ENCODE measurements around the gene IL1F10.

Gene IL1F10

GRCh38 chr2:113058998-113059960 lies 8.5 kb upstream of the IL1F10 start, which contains the start of gene IL36RN:
TSS of gene IL36RN (plus strand) at chr2:113059198. CDS start at chr2:113059439, 241 bp downstream.
- Mint-ChIP-seq H3K4me3 (no peak within 1 kb of the TSS), H3K36me3 (ENCODE audit: low read depth) (no peaks in the 10 kb centered on the region), H3K27me3 (ENCODE audit: low read depth, poor library complexity) (peaks cover 33% of the 10 kb centered on the region)

GRCh38 chr2:113060396-113060795 lies 7.4 kb upstream of the IL1F10 start:
- no peak overlapping the region for H3K27ac Mint-ChIP-seq
- TF ChIP-seq CTCF (IDR thresholded peaks at IDR 0.05) = no peak
- no peaks in the 10 kb centered on the region for H3K36me3 Mint-ChIP-seq (ENCODE audit: low read depth)
- H3K27me3 Mint-ChIP-seq (ENCODE audit: low read depth, poor library complexity) = peaks cover 29% of the 10 kb centered on the region
- no peak for DNase-seq
- no peak overlapping the region for H3K4me3 Mint-ChIP-seq
- no peaks in the 10 kb centered on the region for H3K4me1 Mint-ChIP-seq
- peaks cover 18% of the 10 kb centered on the region for H3K9me3 Mint-ChIP-seq

More at GRCh38 chr2:113058998-113059960, 8.5 kb upstream of the IL1F10 start, which contains the start of gene IL36RN:
- Mint-ChIP-seq H3K9me3 (peaks cover 26% of the 10 kb centered on the region), H3K4me1 (no peaks in the 10 kb centered on the region), H3K27ac (no peak within 1 kb of the TSS)
- no peak for TF ChIP-seq CTCF (IDR thresholded peaks at IDR 0.05)
- DNase-seq = no peak

GRCh38 chr2:113060796-113061195 lies 7.0 kb upstream of the IL1F10 start:
- no peak for DNase-seq
- no peak overlapping the region for H3K27ac Mint-ChIP-seq
- H3K36me3 Mint-ChIP-seq (ENCODE audit: low read depth) = no peaks in the 10 kb centered on the region
- peaks cover 29% of the 10 kb centered on the region for H3K27me3 Mint-ChIP-seq (ENCODE audit: low read depth, poor library complexity)
- no peak for TF ChIP-seq CTCF (IDR thresholded peaks at IDR 0.05)
- no peak overlapping the region for H3K4me3 Mint-ChIP-seq
- peaks cover 16% of the 10 kb centered on the region for H3K9me3 Mint-ChIP-seq
- H3K4me1 Mint-ChIP-seq = no peaks in the 10 kb centered on the region

GRCh38 chr2:113061241-113061640 lies 6.5 kb upstream of the IL1F10 start:
- DNase-seq = no peak
- H3K9me3 Mint-ChIP-seq = peaks cover 11% of the 10 kb centered on the region
- H3K36me3 Mint-ChIP-seq (ENCODE audit: low read depth) = no peaks in the 10 kb centered on the region
- no peak for TF ChIP-seq CTCF (IDR thresholded peaks at IDR 0.05)
- H3K4me3 Mint-ChIP-seq = no peak overlapping the region
- no peaks in the 10 kb centered on the region for H3K4me1 Mint-ChIP-seq
- H3K27me3 Mint-ChIP-seq (ENCODE audit: low read depth, poor library complexity) = peaks cover 28% of the 10 kb centered on the region
- H3K27ac Mint-ChIP-seq = no peak overlapping the region

- TF ChIP-seq CTCF (IDR thresholded peaks at IDR 0.05) = no peak
- no peak overlapping the region for H3K27ac Mint-ChIP-seq
- peaks cover 9% of the 10 kb centered on the region for H3K9me3 Mint-ChIP-seq
- no peaks in the 10 kb centered on the region for H3K4me1 Mint-ChIP-seq
- no peak for DNase-seq
- H3K4me3 Mint-ChIP-seq = no peak overlapping the region
- no peaks in the 10 kb centered on the region for H3K36me3 Mint-ChIP-seq (ENCODE audit: low read depth)
- peaks cover 35% of the 10 kb centered on the region for H3K27me3 Mint-ChIP-seq (ENCODE audit: low read depth, poor library complexity)
These were observed 5.6 kb upstream of the IL1F10 start for GRCh38 chr2:113061896-113062770.

All from nephron progenitor cell (in vitro differentiated cells).